Fibroblast of skin of scalp (primary cell): ENCODE results near the gene HSD17B12.

Experiments
- DNase-seq: peaks from one replicate; pipeline ENCODE4 v3.0.0-alpha.2; 2013

The HSD17B12 gene

GRCh38 chr11:43806976-43807375, 126.4 kb downstream of the HSD17B12 start:
- no peak for DNase-seq

GRCh38 chr11:43810929-43811596, 130.5 kb downstream of the HSD17B12 start:
- peak; percentile 22 for DNase-seq

GRCh38 chr11:43812471-43812870, 131.9 kb downstream of the HSD17B12 start:
- DNase-seq, result no peak

GRCh38 chr11:43818220-43818619, 137.7 kb downstream of the HSD17B12 start:
- DNase-seq, result peak; percentile 49

- no peak for DNase-seq
Observed at GRCh38 chr11:43819926-43820325, 139.4 kb downstream of the HSD17B12 start.

- DNase-seq, result no peak
Observed at GRCh38 chr11:43823316-43823715, 142.8 kb downstream of the HSD17B12 start.

GRCh38 chr11:43823851-43824250, 143.3 kb downstream of the HSD17B12 start:
- no peak for DNase-seq

- peak; percentile 45 for DNase-seq
Observed at GRCh38 chr11:43825217-43825816, 144.8 kb downstream of the HSD17B12 start.

- peak; percentile 99 for DNase-seq
Observed at GRCh38 chr11:43830928-43831440, 150.4 kb downstream of the HSD17B12 start.

GRCh38 chr11:43832536-43832935, 152.0 kb downstream of the HSD17B12 start:
- DNase-seq, result no peak

GRCh38 chr11:43833657-43834073, 153.1 kb downstream of the HSD17B12 start:
- peak; percentile 52 for DNase-seq

GRCh38 chr11:43834286-43834685, 153.7 kb downstream of the HSD17B12 start:
- DNase-seq, result no peak

- no peak for DNase-seq
Observed at GRCh38 chr11:43835104-43835503, 154.6 kb downstream of the HSD17B12 start.

- DNase-seq, result no peak
Observed at GRCh38 chr11:43837879-43838278, 157.3 kb downstream of the HSD17B12 start.

GRCh38 chr11:43842021-43842420, 161.5 kb downstream of the HSD17B12 start:
- no peak for DNase-seq

- no peak for DNase-seq
Observed at GRCh38 chr11:43845816-43846215, 165.3 kb downstream of the HSD17B12 start.

GRCh38 chr11:43852057-43852636, 171.6 kb downstream of the HSD17B12 start:
- peak; percentile 80 for DNase-seq

- no peak for DNase-seq
Observed at GRCh38 chr11:43853781-43854180, 173.2 kb downstream of the HSD17B12 start.

- DNase-seq, result no peak
Observed at GRCh38 chr11:43856993-43857392, 176.5 kb downstream of the HSD17B12 start.

- no peak for DNase-seq
Observed at GRCh38 chr11:43861141-43861540, 180.6 kb downstream of the HSD17B12 start.

- peak; percentile 21 for DNase-seq
Observed at GRCh38 chr11:43866520-43866919, 186.0 kb downstream of the HSD17B12 start.

GRCh38 chr11:43866969-43867368, 186.4 kb downstream of the HSD17B12 start:
- no peak for DNase-seq

GRCh38 chr11:43868852-43869567, 188.5 kb downstream of the HSD17B12 start:
- peak; percentile 44 for DNase-seq
